Activated T-cell treated with anti-CD3 and anti-CD28 coated beads for 24 hours (primary cell): Measurements from ENCODE around the gene LANCL2.

ENCODE experiments used
- DNase-seq: peaks from one replicate; pipeline ENCODE4 v3.0.0-alpha.2; 2020; ENCODE audit warnings: low read depth

LANCL2 gene

DNA sequence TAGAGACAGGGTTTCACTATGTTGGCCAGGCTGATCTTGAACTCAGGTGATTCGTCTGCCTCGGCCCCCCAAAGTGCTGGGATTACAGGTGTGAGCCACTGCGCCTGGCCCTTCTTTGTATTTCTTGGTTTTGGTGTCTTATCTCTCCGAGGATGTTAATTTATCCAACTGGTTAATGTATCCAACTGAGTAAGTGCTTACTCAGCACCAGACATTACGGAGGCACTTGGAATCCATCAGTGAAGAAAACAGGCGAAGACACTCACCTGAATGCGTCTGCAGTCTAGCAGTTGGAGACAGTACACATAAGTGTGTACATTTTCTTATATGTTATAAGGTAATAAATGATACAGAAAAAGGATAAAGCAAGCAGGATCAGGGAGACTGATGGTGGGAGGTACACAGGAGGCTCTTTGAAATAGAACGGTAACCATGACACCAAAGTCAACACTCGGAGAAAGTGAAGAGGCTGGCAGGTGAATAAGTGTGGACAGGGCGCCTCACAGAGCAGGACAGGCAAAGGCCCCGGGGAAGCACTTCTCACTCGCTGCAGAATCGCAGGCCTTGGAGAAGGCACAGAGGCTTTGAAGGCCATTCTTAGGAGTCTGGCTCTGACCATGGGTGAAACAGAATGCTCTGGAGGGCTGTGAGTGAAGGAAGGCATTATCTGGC is 73.1 kb downstream of the LANCL2 start:
- no peak for DNase-seq

DNA sequence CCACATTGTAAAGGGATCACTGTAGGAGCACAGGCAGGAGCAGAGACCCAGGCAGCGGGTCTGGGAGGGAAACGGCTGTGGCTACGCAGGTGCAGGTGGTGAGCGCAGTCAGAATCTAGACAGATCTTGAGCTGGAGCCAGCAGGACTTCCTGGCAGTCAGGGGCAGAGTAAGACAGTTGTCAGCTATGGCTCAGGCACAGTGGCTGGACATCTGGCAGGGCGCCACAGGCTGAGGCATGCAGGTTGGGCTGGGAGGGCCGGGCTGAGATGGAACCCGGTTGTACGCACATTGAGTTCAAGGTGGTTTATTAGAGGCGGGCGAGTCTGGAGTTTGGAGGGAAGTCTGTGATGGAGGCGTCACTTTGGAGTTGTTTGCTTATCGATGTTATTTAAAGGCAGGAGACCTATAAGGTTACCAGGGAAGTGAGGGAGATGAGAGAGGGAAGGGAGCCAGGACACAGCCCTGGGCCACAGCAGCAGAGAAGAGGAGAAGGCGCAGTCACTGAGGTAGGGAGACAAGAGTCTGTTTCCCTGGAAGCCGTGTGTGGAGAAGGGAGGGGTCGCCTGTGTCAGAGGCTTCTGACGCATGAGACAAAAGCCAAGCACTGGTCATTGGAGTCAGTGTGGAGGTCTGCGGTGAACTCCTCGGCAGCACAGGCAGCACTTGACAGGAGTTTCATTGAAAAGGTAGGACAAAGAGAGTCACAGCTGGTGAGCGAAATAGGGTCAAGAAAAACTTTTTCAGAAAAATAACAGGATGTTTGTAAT is 73.8 kb downstream of the LANCL2 start:
- no peak for DNase-seq

DNA sequence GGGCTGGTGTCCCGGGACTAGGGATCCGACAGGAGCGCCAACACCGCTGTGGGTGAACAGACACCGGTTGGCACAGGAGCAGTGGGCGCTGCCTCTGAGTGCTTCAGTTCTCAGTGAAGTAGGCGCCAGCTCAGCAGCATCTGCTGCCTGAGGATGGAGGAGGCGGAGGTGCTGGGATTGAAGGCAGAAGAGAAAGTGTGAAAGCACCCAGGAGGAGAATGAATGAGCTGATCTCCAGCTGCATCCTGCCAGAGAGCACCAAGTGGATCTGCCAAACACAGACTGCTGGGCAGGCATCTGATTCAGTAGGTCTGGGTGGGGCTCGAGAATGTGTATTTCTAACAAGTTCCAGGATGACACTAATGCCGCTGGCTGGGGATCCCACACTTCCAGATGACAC is 74.5 kb downstream of the LANCL2 start:
- DNase-seq = no peak

DNA sequence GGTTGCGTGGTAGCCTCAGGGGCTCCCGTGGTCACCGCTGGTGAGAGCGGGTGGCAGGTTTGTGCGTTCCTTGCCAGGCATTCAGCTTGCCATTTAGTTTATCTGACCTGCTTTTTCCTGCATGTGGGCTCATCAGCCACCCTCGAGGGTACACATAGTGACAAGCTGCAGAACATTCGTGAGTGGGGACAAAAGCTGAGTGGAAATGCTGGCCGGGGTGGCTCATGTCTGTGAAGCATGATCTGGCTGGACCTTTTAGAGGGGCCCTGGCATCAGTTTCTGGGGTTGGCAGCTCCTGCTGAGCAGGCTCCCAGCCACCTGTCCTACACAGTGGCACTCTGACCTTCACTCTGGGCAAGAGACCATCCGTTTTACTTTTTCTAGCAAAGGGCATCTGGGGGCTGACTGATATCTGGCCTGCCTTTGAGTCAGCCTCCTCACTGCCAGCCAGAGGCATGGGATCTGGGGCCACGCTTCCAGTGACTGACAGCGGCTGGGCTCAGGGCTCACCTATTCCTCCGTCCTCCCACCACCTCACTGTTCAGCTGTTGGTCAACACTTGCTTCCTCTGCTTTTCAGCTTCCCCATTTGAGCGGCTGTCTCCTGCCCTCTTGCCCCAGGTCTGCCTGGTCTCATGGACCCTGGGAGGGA is 75.0 kb downstream of the LANCL2 start:
- DNase-seq = no peak

DNA sequence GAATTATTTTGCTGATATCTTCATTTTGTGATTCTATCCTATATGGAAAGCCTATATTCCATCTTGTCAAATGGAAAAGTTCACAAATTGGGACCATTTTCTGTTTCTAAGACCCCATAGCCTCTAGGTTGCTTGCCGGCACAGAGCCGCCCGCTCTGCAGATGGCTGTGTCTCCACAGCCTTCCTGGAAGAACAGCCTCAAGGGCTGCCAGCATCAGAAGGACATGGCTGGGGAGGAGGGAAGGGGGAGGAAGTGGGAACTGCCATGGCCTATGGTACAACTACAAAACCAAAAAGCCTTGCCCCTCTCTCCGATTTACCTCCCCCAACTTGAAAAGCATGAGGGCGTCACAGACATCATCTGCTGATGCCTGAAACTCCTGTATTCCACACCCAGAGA is 75.9 kb downstream of the LANCL2 start:
- no peak for DNase-seq

DNA sequence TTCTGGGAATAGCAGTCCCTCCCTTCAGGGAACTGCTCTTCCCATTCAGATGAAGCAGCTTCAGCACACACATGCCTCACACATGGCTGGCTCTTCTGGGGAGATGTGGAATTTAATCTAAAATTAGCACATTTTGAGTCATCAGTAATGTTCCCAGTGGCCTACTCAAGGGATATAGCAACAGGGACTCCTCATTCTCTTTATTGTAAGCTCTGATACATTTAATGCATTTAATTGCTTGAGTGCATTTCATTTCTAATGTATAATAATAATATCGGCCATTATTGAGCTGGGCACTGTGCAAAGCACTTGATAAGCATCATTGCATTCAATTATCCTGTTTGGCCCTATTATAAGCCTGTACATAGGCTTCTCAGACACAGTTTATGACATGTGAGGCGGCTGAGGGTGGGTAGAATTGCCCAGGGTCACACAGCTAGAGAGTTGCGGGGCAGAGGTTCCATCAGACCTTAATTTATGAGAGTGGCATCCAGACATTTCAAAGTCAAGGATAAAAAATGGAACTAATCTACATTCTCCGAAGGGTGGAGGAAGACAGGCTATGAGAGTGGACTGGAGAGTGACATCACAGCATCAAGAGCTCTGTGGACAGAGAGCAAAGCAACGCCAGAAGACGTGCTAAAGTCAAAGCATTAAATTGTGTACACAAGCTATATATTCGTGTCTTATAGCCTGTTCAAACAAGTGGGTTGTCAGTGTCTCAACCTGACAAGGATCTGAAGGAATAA is 76.8 kb downstream of the LANCL2 start:
- DNase-seq = no peak

DNA sequence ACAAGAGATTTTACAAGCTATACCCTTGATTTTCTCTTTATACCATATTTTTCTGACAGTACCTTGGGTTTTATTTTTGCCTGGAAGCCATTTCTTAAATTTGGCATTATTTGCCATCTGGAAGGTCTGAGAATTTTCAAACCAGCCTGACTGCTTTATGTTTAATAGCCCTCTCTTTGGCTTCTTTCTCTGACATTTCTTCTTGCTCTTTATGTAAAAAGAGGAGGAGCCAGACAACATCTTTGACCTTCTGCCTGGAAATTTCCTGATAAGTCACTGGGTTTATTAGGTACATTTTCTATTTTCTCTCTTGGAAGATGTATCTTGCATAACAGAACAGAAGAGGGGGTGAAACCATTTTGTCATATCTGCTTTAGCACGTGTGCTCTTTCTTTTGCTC is 79.6 kb downstream of the LANCL2 start:
- no peak for DNase-seq

DNA sequence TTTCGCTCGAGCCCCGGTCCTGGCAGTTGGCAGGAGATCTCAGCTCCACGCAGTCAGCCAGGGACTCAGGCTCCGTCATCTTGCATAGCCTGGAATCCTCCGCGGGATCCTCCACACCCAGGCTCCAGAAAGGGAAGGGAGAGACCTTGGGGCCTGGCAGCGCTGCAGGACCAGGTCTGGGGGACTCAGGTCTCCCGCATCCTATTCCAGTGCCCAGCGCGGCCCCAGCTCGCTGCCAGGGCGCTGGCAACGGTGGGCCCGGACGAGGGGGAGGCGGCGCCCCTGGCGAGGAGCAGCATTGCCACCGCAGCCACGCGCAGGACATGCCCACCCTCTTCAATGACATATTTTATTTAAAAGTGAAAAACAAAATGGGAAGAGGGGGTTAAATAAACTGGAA is 83.4 kb downstream of the LANCL2 start:
- DNase-seq = no peak

DNA sequence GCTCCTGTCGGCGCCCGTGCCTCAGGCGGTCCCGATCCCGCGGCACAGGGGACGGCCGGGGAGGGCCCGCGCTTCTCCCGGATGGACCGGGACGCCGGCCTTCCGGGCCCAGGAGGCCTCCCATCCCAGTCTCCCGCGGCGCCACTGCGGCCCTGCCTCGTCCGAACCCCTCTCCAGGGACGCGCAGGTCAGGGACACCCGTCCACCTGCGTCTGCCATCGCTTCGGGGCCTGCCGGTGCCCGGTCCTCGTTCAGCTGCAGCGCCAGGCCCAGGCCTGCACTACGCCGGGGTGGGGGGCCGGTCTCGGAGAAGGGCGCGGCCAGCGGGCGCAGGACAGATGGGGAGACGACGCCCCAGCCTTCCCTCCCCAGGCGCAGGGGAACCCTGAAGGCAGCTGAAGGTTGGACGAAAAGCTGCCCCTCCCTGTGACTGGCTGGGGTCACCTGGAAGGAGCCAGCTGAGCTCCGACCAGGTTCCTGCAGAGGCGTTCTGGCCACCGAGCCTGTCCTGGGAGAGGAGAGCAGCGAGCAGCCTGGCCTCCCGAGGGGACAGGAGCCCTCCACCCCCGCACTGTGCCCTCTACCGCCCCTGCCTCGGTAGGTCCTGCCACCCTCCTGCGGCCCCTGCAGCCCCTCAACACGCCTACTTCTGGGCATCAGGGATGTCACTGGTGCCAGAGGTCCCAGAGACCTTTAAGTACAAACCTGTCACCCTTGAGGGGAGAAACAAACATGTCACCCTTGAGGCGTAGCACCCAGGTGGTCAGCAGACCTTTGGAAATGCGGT is 84.3 kb downstream of the LANCL2 start:
- no peak for DNase-seq

DNA sequence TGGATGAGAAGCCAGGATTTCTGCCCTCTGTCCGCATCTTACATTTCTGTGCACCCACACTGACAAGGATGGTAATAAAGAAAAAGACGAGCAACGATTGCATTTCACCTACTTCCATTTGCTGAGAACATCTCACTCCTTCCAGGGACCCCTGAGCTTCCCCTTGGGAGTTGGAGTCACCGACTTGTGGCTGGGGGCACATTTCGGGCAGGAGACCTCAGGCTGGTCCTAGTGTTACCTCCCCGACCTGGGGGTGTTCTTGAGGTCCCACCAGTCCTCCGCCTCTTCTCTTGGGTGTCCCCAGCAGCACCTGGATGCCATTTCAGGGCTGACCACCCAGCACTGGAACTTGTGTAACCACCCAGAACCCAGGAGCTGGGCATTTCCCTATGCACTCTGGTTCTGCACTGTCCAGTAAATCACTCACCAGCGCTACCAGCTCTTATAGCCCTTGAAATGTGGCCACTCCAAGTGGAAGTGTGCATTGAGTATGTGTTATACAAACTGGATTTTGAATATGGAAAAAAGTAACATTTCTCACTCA is 84.9 kb downstream of the LANCL2 start:
- DNase-seq = no peak

DNA sequence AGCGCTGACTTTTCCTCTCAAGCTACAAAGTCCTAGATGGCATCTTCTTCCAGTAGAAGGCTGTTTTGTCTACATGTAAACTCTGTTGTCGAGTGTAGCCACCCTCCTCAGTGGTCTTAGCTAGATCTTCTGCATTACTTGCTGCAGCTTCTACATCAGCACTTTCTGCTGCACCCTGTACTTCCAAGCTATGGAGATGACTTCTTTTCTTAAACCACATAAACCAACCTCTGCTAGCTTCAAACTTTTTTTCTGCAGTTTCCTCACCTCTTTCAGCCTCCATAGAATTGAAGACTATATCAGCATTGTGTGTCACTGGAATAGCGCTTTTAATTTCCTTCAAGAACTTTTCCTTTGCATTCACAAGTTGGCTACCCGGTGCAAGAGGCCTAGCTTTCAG is 87.8 kb downstream of the LANCL2 start:
- no peak for DNase-seq

DNA sequence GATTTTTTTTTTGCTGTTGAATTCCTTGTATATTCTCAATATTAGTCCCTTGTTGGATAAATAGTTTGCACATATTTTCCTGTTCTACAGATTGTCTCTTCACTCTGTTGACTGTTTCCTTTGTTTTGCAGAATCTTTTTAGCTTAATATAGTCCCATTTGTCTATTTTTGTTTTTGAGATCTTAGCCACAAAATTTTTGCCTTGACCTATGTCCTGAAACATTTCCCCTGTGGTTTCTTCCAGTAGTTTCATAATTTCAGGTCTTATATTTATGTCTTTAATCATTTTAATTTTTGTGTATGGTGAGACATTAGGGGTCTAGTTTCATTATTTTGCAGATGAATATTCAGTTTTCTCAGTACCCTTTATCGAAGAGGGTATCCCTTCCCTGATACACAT is 92.7 kb downstream of the LANCL2 start:
- DNase-seq = no peak

DNA sequence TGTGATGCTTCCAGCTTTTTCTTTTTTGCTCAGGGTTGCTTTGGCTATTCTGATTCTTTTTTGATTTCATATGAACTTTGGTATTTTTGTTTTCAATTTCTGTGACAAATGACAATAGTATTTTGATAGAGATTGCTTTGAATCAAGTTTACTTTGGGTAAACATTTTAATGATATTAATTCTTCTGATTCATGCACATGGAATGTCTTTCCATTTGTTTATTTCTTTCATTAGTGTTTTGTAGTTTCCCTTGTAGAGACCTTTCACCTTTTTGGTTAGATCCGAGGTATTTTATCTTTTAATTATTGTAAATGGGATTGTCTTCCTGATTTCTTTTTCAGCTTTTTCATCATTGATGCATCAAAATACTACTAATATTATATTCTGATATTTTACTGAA is 93.2 kb downstream of the LANCL2 start:
- DNase-seq = no peak

DNA sequence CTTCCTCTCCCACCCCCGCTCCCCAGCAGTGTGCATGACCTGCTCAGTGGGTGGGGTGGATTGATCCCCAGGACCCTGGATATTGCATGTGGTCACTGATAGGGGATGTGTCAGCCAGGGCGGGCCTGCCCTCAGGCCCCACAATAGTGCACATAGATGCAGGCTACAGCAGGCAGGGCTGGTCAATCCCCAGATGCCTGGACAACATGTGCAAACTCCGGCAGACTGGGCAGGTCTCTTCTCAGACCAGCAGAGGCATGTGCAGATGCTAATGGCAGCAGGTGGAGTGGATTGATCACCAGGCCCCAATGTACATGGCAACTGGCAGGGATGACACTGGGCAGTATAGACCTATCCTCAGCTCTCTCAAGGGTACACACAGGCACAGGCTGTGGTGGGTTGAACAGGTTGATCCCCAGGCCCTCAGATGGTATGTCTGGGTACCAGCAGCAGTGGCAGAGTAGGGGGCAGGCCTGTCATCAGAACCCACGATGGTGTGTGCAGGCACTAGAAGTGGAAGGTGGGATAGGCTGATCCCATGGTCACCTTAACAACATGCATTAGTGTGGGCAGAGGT is 98.6 kb downstream of the LANCL2 start:
- DNase-seq = no peak

DNA sequence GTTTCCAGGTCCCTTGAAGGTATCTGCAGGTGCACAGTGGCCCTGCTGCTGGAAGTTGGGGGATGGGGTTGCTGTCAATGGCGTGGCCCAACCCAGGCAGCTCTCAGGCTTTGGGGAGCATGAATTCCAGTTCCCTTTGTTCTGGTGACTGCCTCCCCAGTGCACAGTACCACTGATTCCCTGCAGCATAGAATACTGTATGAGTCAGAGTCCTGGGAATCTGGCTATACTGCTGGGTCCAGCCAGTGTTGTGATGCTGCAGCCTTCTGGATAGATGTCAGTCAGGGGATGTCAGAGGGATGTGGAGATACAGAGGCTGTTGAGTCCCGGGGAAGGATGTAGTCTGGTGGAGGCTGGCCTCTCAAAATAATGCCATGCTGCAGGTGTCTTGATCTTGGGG is 99.3 kb downstream of the LANCL2 start:
- no peak for DNase-seq

DNA sequence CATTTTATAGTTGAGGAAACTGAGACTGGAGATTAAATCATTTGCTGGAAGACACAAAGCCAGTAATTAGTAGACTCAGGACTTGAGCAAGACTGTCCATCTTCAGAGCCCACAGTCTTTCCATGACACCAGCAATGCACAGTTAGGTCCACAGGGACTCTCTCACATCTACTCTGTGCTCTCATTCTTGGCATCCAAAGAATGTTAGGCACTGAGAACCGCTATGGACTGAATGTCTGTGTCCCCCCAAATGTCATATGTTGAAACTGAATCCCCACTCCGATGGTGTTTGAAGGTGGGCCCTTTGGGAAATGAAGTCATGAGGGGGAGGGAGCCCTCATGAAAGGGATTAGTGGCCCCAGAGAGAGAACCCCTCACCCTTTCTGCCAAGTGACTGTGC is 100.6 kb downstream of the LANCL2 start:
- no peak for DNase-seq

DNA sequence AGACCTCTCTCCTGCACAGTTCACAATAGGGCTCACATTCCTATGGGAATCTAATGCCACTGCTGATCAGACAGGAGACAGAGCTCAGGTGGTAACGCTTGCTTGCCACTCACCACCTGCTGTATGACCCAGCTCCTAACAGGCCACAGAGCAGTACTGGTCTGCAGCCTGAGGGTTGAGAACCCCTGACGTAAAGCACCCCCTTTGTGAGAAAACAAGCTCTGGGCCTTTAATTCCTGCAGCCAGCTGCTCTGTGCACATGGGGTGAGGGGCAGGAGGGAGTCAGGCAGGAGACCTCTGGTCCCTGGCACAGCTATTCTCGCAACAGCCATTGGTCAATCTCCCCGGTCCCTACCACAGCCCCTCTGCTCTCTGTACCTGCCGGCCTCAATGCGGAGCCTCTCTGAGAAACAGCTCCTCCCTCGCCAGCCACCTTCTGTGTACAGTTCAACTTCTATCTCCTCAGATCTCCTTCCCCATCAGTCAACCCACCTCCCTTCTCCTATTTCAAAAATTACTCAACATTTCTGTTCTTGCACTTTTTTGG is 102.0 kb downstream of the LANCL2 start:
- DNase-seq = no peak

DNA sequence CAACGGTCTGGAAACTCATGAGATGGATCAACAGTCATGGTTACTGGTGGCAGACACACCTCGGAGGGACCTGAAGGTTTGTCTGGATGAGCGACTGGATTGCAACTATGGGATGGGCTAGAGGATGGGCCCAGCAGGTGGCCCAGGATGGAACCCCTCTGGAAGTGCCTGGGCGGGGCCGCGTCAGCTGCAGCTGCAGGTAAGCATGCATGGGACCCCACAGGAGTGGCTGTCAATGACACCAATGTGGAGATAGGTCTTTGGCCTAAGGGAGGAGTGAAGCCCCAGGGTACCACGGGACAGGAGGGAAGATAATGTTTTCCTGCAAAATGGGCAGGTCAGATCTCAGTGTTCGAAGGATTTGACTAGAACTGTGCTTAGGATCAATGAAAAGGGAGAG is 103.4 kb downstream of the LANCL2 start:
- no peak for DNase-seq

DNA sequence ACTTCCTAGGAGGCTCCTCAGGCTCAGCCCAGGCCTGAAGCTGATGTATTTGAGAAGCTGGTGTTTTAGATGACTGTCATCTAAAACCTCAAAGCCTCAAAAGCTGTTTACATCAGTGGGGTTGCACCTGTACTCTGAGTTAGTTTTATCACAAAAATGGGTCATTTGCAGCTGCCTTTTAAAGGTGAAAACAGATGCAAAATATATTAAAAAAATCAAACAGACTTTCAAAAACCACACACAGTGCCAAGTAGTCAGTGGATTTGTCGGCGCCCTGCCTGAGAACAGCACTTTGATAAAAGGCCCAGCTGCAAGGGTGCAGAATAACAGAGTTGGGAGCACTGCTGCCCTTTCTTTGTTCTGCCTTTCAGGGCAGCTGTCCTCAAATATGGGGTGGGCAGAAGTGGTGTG is 104.1 kb downstream of the LANCL2 start:
- no peak for DNase-seq

DNA sequence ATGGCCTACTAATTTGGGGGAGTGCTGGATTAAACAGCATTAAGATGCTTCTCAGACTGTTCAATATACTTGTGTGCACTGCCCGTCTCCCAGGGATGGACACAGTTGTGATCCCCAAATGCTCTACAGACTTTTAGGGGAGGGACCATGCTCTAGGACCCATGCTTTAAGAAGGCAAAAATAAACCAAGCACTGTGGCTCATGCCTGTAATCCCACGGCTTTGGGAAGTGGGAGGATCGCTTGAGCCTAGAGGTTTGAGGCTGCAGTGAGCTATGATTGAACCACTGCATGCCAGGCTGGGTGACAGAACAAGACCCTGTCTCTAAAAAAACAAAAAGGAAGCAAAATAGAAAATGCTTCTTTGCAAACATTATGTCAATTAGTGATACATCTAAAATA is 104.6 kb downstream of the LANCL2 start:
- DNase-seq = no peak

DNA sequence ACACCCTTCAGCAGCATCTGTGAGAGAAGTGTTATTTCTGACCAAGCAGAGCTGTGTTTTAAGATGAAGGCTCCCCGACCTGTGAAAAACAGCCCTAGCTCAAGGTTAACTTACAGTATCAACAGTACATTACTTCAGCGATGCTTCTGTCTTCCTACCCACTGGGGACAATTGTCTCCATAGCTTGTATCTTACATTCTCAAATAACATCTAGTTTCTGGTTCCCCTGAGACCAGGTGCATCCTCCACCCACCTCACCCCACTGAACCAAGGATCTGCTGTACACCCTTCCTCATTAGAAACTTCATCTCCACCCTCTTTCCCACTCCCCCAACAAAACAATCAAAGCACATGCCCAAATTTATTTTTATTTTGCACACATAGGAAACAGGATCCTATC is 105.1 kb downstream of the LANCL2 start:
- no peak for DNase-seq
